OCI-LY7 (cell line): Measurements from ENCODE around the gene CD69.

Experiments
- CTCF ChIP-seq: fragments of 200-600 bp; sonication (generic); conservative IDR thresholded peaks from 2 replicates; pipeline ENCODE4 v1.5.1; 2014; ENCODE audit warnings: mild to moderate bottlenecking, antibody characterized with exemption, low read length, moderate library complexity, mixed read lengths
- EZH2phosphoT487 ChIP-seq: fragments of 200-600 bp; sonication (generic); IDR thresholded peaks from 2 replicates; pipeline ENCODE4 v1.6.1; 2018; ENCODE audit warnings: low read depth, borderline replicate concordance, mild to moderate bottlenecking, mixed run types, antibody characterized with exemption, low read length, moderate library complexity, mixed read lengths

- no peak for TF ChIP-seq CTCF
- TF ChIP-seq EZH2phosphoT487, result no peak
These were observed 8.4 kb downstream of the CD69 start for GRCh38 chr12:9752145-9752933.
